ENCODE results near the gene PADI3.

GRCh38 chr1:17233675-17234320, 15.1 kb upstream of the PADI3 start:
- TF ChIP-seq CTCF (IDR thresholded peaks at IDR 0.05), result no peak
- no peak for TF ChIP-seq BHLHE40 (IDR thresholded peaks at IDR 0.05; ENCODE audit: low read depth, low read length)

Measured in A549 (cell line).